ENCODE data around the gene TGFBRAP1. TPM values are rescaled to one million over a fixed set of nuclear protein-coding genes. Genes with fewer than 3 reads are reported as not detected.

TGFBRAP1 gene
- total and polyA plus RNA-seq, 9 of the 15 experiments (the other 6 are each of a cell fraction or from before 2014, with no cell fraction given): 3.7 to 18.0 (median 11.0) TPM

- TF ChIP-seq MGA (IDR thresholded peaks at IDR 0.05): peak; percentile 93
- TF ChIP-seq KDM5B (IDR thresholded peaks at IDR 0.05; ENCODE audit: insufficient replicate concordance, low read depth, low read length): peak; percentile 21
- TF ChIP-seq FOSL1 (tag; conservative IDR thresholded peaks at IDR 0.05): peak; percentile 19; the same call in 1 of the 2 replicates
- TF ChIP-seq CTCFL (IDR thresholded peaks at IDR 0.05; ENCODE audit: borderline replicate concordance, insufficient read depth, low read depth, low read length, poor library complexity, severe bottlenecking): no peak
- TF ChIP-seq GATAD2B (IDR thresholded peaks at IDR 0.05; ENCODE audit: borderline replicate concordance): peak; percentile 91
- TF ChIP-seq NR3C1 (CRISPR knock-in tag; IDR thresholded peaks at IDR 0.05): 0 out of 2 replicates have a peak, but pooled peaks have one; percentile 60
- peak; percentile 76; the same call in 1 of the 2 replicates for TF ChIP-seq BRD4 (IDR thresholded peaks at IDR 0.05)
- TF ChIP-seq CCNT2 (IDR thresholded peaks at IDR 0.05; ENCODE audit: borderline replicate concordance, extremely low read depth, insufficient read length, low read depth, low read length): peak; percentile 72
- peak; percentile 51 for TF ChIP-seq U2AF1 (optimal IDR thresholded peaks at IDR 0.05; ENCODE audit: low read depth, low read length)
Observed at GRCh38 chr2:105329561-105330495, at the start of gene TGFBRAP1 (continued).
